Measurements from ENCODE around the gene PTH2R.
"Not testable (repeated sequence)": the region's sequence is repeated elsewhere in the genome, so short reads cannot be mapped to it uniquely, and the experiment has no call there.

PTH2R gene

GRCh38 chr2:208488686-208489564 is 82.3 kb downstream of the PTH2R start:
- no peak for DNase-seq

- DNase-seq = no peak
These were observed 83.1 kb downstream of the PTH2R start for GRCh38 chr2:208489687-208490086.

GRCh38 chr2:208490492-208490891 is 83.9 kb downstream of the PTH2R start:
- no peak for DNase-seq

GRCh38 chr2:208491641-208492040 is 85.0 kb downstream of the PTH2R start:
- DNase-seq = no peak

- DNase-seq = no peak
These were observed 85.5 kb downstream of the PTH2R start for GRCh38 chr2:208492069-208492468.

- no peak for DNase-seq
These were observed 86.6 kb downstream of the PTH2R start for GRCh38 chr2:208493186-208493585.

GRCh38 chr2:208496129-208496528 is 89.5 kb downstream of the PTH2R start:
- no peak for DNase-seq

- peak; percentile 46 for DNase-seq
These were observed 94.6 kb downstream of the PTH2R start for GRCh38 chr2:208501206-208501605.

- DNase-seq = no peak
These were observed 95.7 kb downstream of the PTH2R start for GRCh38 chr2:208502288-208502687.

- not testable (repeated sequence) for DNase-seq
These were observed 98.8 kb downstream of the PTH2R start for GRCh38 chr2:208505365-208505764.

GRCh38 chr2:208509586-208509985 is 103.0 kb downstream of the PTH2R start:
- DNase-seq = no peak

- peak; percentile 25 for DNase-seq
These were observed 104.4 kb downstream of the PTH2R start for GRCh38 chr2:208511016-208511415.

- DNase-seq = no peak
These were observed 105.0 kb downstream of the PTH2R start for GRCh38 chr2:208511573-208511972.

GRCh38 chr2:208515099-208515498 is 108.5 kb downstream of the PTH2R start:
- DNase-seq = no peak

GRCh38 chr2:208523069-208523468 is 116.5 kb downstream of the PTH2R start:
- DNase-seq = not testable (repeated sequence)

GRCh38 chr2:208525165-208525564 is 118.6 kb downstream of the PTH2R start:
- not testable (repeated sequence) for DNase-seq

GRCh38 chr2:208529796-208530195 is 123.2 kb downstream of the PTH2R start:
- no peak for DNase-seq

GRCh38 chr2:208531361-208531760 is 124.8 kb downstream of the PTH2R start:
- no peak for DNase-seq

GRCh38 chr2:208535578-208535977 is 129.0 kb downstream of the PTH2R start:
- not testable (repeated sequence) for DNase-seq

- no peak for DNase-seq
These were observed 134.9 kb downstream of the PTH2R start for GRCh38 chr2:208541461-208541988.

- no peak for DNase-seq
These were observed 135.4 kb downstream of the PTH2R start for GRCh38 chr2:208541989-208542464.

- DNase-seq = no peak
These were observed 136.0 kb downstream of the PTH2R start for GRCh38 chr2:208542465-208543041.
